CD14-positive monocyte (primary cell): ENCODE data around the gene CCDC92B. TPM values are rescaled to one million over a fixed set of nuclear protein-coding genes. Genes with fewer than 3 reads are reported as not detected.

ENCODE experiments used
- DNase-seq, 3 donors: peaks; one replicate each; pipeline ENCODE4 v3.0.0-alpha.2; 2011 to 2022
- H2AFZ ChIP-seq: 2 replicates; pipeline ENCODE4 v1.6.0; 2012; ENCODE audit warnings: mild to moderate bottlenecking, low read depth, low read length, inconsistent platforms; ENCODE audit not compliant: insufficient read depth, poor library complexity, severe bottlenecking
- H3K27ac ChIP-seq, 2 donors: 1 replicate in 1 of 2; 2 replicates in 1 of 2; pipeline ENCODE4 v1.5.1; 2012 to 2013; ENCODE audit warnings: low read length in 2 of 2, control low read depth in 1 of 2, inconsistent platforms in 1 of 2, low read depth in 1 of 2, mild to moderate bottlenecking in 1 of 2
- H3K27me3 ChIP-seq, 2 donors: one replicate each; pipeline versions ENCODE4 v1.6.0 to v1.6.1; 2011 to 2013; ENCODE audit warnings: low read length in 2 of 2; ENCODE audit not compliant: control insufficient read depth in 2 of 2, insufficient read depth in 2 of 2
- H3K36me3 ChIP-seq, 2 donors: replicated peaks in 1 of 2; 1 replicate in 1 of 2; 2 replicates in 1 of 2; pipeline versions ENCODE4 v1.5.1 to v1.6.1; 2012 to 2013; ENCODE audit warnings: low read length in 2 of 2, control low read depth in 1 of 2, inconsistent platforms in 1 of 2, mild to moderate bottlenecking in 1 of 2; ENCODE audit not compliant: insufficient read depth in 2 of 2, control insufficient read depth in 1 of 2
- H3K4me1 ChIP-seq, 2 donors: 1 replicate in 1 of 2; 2 replicates in 1 of 2; pipeline versions ENCODE4 v1.5.1 to v1.6.1; 2012 to 2013; ENCODE audit warnings: low read length in 2 of 2, control low read depth in 1 of 2, inconsistent platforms in 1 of 2, mild to moderate bottlenecking in 1 of 2, moderate library complexity in 1 of 2; ENCODE audit not compliant: insufficient read depth in 2 of 2, control insufficient read depth in 1 of 2
- H3K4me2 ChIP-seq: replicated peaks from 2 replicates; pipeline ENCODE3; 2012; ENCODE audit warnings: low read length, moderate library complexity, mild to moderate bottlenecking; ENCODE audit not compliant: poor library complexity, severe bottlenecking; ENCODE audit errors: extremely low read depth
- H3K4me3 ChIP-seq, 3 experiments: fragments of 200-600 bp in 1 of 3; sonication (generic) in 1 of 3; replicated peaks in 1 of 3; 1 replicate in 2 of 3; 2 replicates in 1 of 3; pipeline ENCODE4 v1.5.1; 2011 to 2013; ENCODE audit warnings: low read length in 3 of 3, mild to moderate bottlenecking in 3 of 3, control low read depth in 2 of 3, low read depth in 2 of 3, inconsistent platforms in 1 of 3, moderate library complexity in 1 of 3
- H3K79me2 ChIP-seq: 2 replicates; pipeline ENCODE4 v1.6.0; 2012; ENCODE audit warnings: mild to moderate bottlenecking, control low read depth, inconsistent platforms, low read length, moderate library complexity; ENCODE audit not compliant: insufficient read depth
- H3K9ac ChIP-seq: 2 replicates; pipeline ENCODE4 v1.6.0; 2017; ENCODE audit warnings: low read length, mild to moderate bottlenecking; ENCODE audit not compliant: insufficient read depth, poor library complexity, severe bottlenecking
- H3K9me3 ChIP-seq, 2 donors: replicated peaks in 1 of 2; 1 replicate in 1 of 2; 2 replicates in 1 of 2; pipeline versions ENCODE4 v1.5.1 to v1.6.1; 2012 to 2013; ENCODE audit warnings: low read length in 2 of 2, control low read depth in 1 of 2; ENCODE audit not compliant: control insufficient read depth in 1 of 2, insufficient read depth in 1 of 2
- H4K20me1 ChIP-seq: 2 replicates; pipeline ENCODE4 v1.6.0; 2012; ENCODE audit warnings: mild to moderate bottlenecking, low read length, control low read depth, moderate library complexity; ENCODE audit not compliant: insufficient read depth
- H3K27ac Mint-ChIP-seq, 7 donors: one replicate each; pipeline ENCODE4 v1.8.0; 2020; ENCODE audit warnings: mild to moderate bottlenecking in 7 of 7, mixed read lengths in 7 of 7, moderate library complexity in 6 of 7, inconsistent platforms in 2 of 7
- H3K27me3 Mint-ChIP-seq, 3 donors: one replicate each; pipeline ENCODE4 v1.8.0; 2021 to 2022; ENCODE audit warnings: low read depth in 3 of 3, mild to moderate bottlenecking in 3 of 3, mixed read lengths in 3 of 3, moderate library complexity in 3 of 3, inconsistent platforms in 1 of 3
- H3K36me3 Mint-ChIP-seq, 2 donors: one replicate each; pipeline ENCODE4 v1.8.0; 2020; ENCODE audit warnings: mixed read lengths in 2 of 2, inconsistent platforms in 1 of 2, mild to moderate bottlenecking in 1 of 2
- H3K4me1 Mint-ChIP-seq: one replicate; pipeline ENCODE4 v1.8.0; 2020; ENCODE audit warnings: mild to moderate bottlenecking, mixed read lengths
- H3K4me3 Mint-ChIP-seq, 2 donors: one replicate each; pipeline ENCODE4 v1.8.0; 2020; ENCODE audit warnings: mild to moderate bottlenecking in 2 of 2, mixed read lengths in 2 of 2, moderate library complexity in 1 of 2
- H3K9me3 Mint-ChIP-seq, 7 donors: one replicate each; pipeline ENCODE4 v1.8.0; 2020 to 2022; ENCODE audit warnings: mixed read lengths in 7 of 7, mild to moderate bottlenecking in 6 of 7, moderate library complexity in 6 of 7, inconsistent platforms in 2 of 7
- CTCF ChIP-seq: fragments of 200-600 bp; IDR thresholded peaks from one replicate; pipeline ENCODE4 v1.8.0; 2022; ENCODE audit warnings: antibody characterized with exemption, mild to moderate bottlenecking
- WGBS: methylation state at CpG from one replicate; pipeline ENCODE4 v1.1.5; 2013; ENCODE audit warnings: missing lambda C conversion rate; ENCODE audit not compliant: insufficient coverage; 5-methylcytosine and 5-hydroxymethylcytosine counted together
- intact Hi-C, 2 donors: fragments of 100-400 bp; cut with micrococcal nuclease; formaldehyde crosslinking; loops; one replicate each; pipeline versions ENCODE4 v1.15.0 to v1.15.1; 2023
- polyA plus RNA-seq, 3 donors: library from polyadenylated mRNA; depleted of rRNA in 1 of 3; unstranded in 2 of 3; stranded (reverse) in 1 of 3; fragments of 300-500 nt in 2 of 3; fragments of >200 nt in 1 of 3; fragmentation: Illumina TruSeq in 2 of 3; gene quantifications; 1 replicate in 2 of 3; 2 replicates in 1 of 3; pipeline ENCODE4 v1.2.3, GENCODE V29; 2012 to 2021

CCDC92B gene
- polyA plus RNA-seq, 3 donors = not detected

GRCh38 chr17:2710071-2710802 lies 39.2 kb downstream of the CCDC92B start:
- Histone ChIP-seq H3K79me2 (peaks cover 73% of the 10 kb centered on the region), H3K27ac (peak overlapping the region in 1 of 2 donors; percentile 67), H3K4me2 (peak overlapping the region; percentile 96), H3K9me3 (no peaks in the 10 kb centered on the region), H3K36me3 (no peaks in the 10 kb centered on the region), H3K4me1 (peaks cover 31 to 39% of the 10 kb centered on the region in 2 donors), H3K4me3 (peak overlapping the region; percentile 51 to 94 (median 56)), H2AFZ (peak overlapping the region; percentile 100), H3K9ac (peak overlapping the region; percentile 74), H4K20me1 (peaks cover 58% of the 10 kb centered on the region), H3K27me3 (no peaks in the 10 kb centered on the region)
- H3K4me1 Mint-ChIP-seq = peaks cover 40% of the 10 kb centered on the region
- H3K36me3 Mint-ChIP-seq = peaks cover 0 to 2% of the 10 kb centered on the region in 2 donors
- H3K4me3 Mint-ChIP-seq = peak overlapping the region; percentile 84 to 86
- DNase-seq = no peak
- intact Hi-C loops = no loop called here
- WGBS = 44% methylated on average over 8 of the region's 16 CpGs
- H3K27ac Mint-ChIP-seq = peak overlapping the region in 6 of 7 donors; percentile 59 to 88 (median 77)
- no peaks in the 10 kb centered on the region for H3K9me3 Mint-ChIP-seq
- TF ChIP-seq CTCF = no peak
- no peaks in the 10 kb centered on the region for H3K27me3 Mint-ChIP-seq

GRCh38 chr17:2709183-2709661 lies 40.2 kb downstream of the CCDC92B start:
- Histone ChIP-seq H3K36me3 (peaks cover 2 to 4% of the 10 kb centered on the region in 2 donors), H3K9ac (no peak overlapping the region), H3K27ac (peak overlapping the region in 1 of 2 donors; percentile 67), H3K4me2 (peak overlapping the region; percentile 20), H3K4me3 (no peak overlapping the region), H3K4me1 (peaks cover 31 to 39% of the 10 kb centered on the region in 2 donors), H4K20me1 (peaks cover 67% of the 10 kb centered on the region), H2AFZ (no peak overlapping the region), H3K79me2 (peaks cover 79% of the 10 kb centered on the region), H3K9me3 (no peaks in the 10 kb centered on the region), H3K27me3 (no peaks in the 10 kb centered on the region)
- DNase-seq = no peak
- 84% methylated on average over 5 of the region's 10 CpGs for WGBS
- no peaks in the 10 kb centered on the region for H3K27me3 Mint-ChIP-seq
- intact Hi-C loops = no loop called here
- peak overlapping the region in 2 of 7 donors; percentile 57 to 77 for H3K27ac Mint-ChIP-seq
- peaks cover 5 to 6% of the 10 kb centered on the region in 2 donors for H3K36me3 Mint-ChIP-seq
- no peak for TF ChIP-seq CTCF
- H3K4me1 Mint-ChIP-seq = peaks cover 40% of the 10 kb centered on the region
- no peaks in the 10 kb centered on the region for H3K9me3 Mint-ChIP-seq
- H3K4me3 Mint-ChIP-seq = no peak overlapping the region
